Activated CD4-positive, alpha-beta T cell treated with anti-CD3 and anti-CD28 coated beads for 36 hours (primary cell): ENCODE results near the gene MKS1. TPM values are rescaled to one million over a fixed set of nuclear protein-coding genes. Genes with fewer than 3 reads are reported as not detected.

Experiments used
- ATAC-seq: fragments of 200-7000 bp; cut with Tn5 transposase; one replicate; pipeline ENCODE4 v1.10.0; 2021; ENCODE audit warnings: mild to moderate bottlenecking, moderate library complexity
- CTCF ChIA-PET: fragments of 350-600 bp; sonication (Branson Sonifier 250); formaldehyde crosslinking; loops from one replicate; lab custom pipeline; 2021; ENCODE audit warnings: antibody characterized with exemption; lab: Charles Lee
- POLR2A ChIA-PET: fragments of 350-600 bp; sonication (Branson Sonifier 250); formaldehyde crosslinking; loops from one replicate; lab custom pipeline; 2021; ENCODE audit warnings: antibody characterized with exemption, inconsistent platforms; lab: Charles Lee
- DNase-seq: peaks from one replicate; pipeline ENCODE4 v3.0.0-alpha.2; 2020
- H3K27ac Mint-ChIP-seq: one replicate; pipeline ENCODE4 v1.8.0; 2021; ENCODE audit warnings: mixed read lengths
- H3K27me3 Mint-ChIP-seq: one replicate; pipeline ENCODE4 v1.8.0; 2021; ENCODE audit warnings: mixed read lengths
- H3K36me3 Mint-ChIP-seq: one replicate; pipeline ENCODE4 v1.8.0; 2021; ENCODE audit warnings: low read depth, mixed read lengths
- H3K4me1 Mint-ChIP-seq: one replicate; pipeline ENCODE4 v1.8.0; 2021; ENCODE audit warnings: mixed read lengths
- H3K4me3 Mint-ChIP-seq: one replicate; pipeline ENCODE4 v1.8.0; 2021; ENCODE audit warnings: mild to moderate bottlenecking, moderate library complexity, mixed read lengths
- H3K9me3 Mint-ChIP-seq: one replicate; pipeline ENCODE4 v1.8.0; 2021; ENCODE audit warnings: low read depth, mixed read lengths
- intact Hi-C, 2 experiments: fragments of 100-400 bp; cut with DNase I in 1 of 2; cut with micrococcal nuclease in 1 of 2; formaldehyde crosslinking; loops; one replicate each; pipeline versions ENCODE4 v1.14.2 to v1.15.1; 2022 to 2024; cut with DNase I, micrococcal nuclease
- total RNA-seq, 2 experiments: library from RNA; stranded (reverse); gene quantifications; one replicate each; pipeline ENCODE4 v1.2.3, GENCODE V29; 2021

Gene MKS1
- total RNA-seq, 2 experiments from 2014 or later: 20.4 to 22.5 TPM

DNA sequence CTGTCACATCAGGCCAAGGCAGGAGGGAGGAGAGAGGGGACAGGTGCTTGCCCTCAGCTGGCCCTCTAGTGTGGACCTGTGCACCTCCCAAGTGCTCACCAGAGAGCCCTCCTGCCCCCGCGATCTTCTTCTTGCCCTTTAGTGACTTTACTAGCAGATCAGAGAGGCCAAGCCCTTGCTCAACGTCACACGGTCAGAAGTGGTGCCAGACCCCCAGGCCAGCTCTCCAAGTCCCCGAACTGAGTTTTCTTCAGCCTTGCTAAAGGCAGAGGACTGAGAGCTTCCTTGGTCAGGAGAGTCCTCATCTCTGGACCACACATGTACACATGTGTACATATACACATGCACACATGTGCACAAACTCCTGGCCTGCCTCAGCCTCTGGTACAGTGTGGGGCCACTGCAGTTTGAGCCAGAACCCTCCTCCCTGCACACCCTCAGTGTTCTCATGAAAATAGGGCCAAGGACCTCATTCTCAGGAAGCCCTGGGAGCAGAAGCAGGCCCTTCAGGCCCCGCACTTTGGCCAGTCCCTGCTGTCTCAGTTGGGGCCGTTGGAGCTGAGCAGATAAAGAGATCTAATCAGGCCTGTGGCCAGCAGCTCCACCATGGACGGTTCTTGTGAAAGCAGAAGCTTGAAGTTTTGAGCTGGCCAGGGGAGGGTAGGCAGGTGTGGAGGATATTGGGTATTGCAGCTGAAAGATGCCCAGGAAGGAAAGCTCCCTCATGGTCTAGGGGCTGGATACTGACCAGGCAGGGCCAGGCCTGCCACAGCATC is 33.9 kb downstream of the MKS1 start:
- ChIA-PET POLR2A (no interaction called here), CTCF (interaction anchor here (1.1 to 1.2 kb wide), 4 partner anchors 13 to 53 kb away, joined by 3 to 4 read pairs (median 4); partner anchors contain the start of gene LPO)
- no peak overlapping the region for H3K27ac Mint-ChIP-seq
- peaks cover 2% of the 10 kb centered on the region for H3K27me3 Mint-ChIP-seq
- no peaks in the 10 kb centered on the region for H3K36me3 Mint-ChIP-seq
- DNase-seq (no peak), ATAC-seq (no peak)
- H3K9me3 Mint-ChIP-seq: no peaks in the 10 kb centered on the region
- H3K4me3 Mint-ChIP-seq: no peak overlapping the region
- H3K4me1 Mint-ChIP-seq: no peaks in the 10 kb centered on the region
- intact Hi-C loops: no loop called here

DNA sequence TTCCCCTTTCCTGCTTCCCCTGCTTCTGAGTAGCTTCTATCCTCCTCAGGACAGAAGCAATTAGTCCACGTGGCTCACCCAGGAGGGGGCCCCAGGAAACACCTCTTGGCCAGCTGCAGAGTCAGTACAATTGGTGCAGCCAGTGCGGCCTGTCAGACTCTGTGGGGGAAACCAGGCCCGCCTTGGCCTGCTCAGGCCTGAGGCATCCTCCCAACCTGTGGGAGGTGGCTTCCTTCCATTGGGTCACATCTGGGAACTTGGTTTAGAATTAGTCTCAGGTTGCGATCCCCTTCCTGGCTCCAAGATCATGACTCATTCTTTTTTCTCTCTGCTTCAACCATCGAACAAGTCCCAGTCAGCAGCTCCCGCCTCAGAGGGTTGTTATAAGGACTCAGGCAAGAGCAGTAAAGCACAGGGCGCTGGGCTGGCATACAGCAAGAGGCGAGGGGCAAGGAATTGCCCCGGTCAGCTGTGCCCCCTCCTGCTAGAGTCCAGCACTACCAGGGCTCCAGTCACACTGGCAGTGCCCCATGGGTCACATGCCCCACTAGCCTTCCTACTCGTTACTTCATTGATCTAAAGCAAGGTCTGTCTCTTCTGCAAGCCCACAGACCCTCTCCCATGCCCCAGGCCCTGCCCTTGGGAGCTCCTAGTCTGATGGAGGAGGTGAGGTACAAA is 34.6 kb downstream of the MKS1 start:
- H3K9me3 Mint-ChIP-seq: no peaks in the 10 kb centered on the region
- ATAC-seq (no peak), DNase-seq (no peak)
- no peaks in the 10 kb centered on the region for H3K4me1 Mint-ChIP-seq
- CTCF ChIA-PET: interaction anchor here (1.1 kb wide), 1 partner anchor 15 kb away, joined by 3 read pairs; no protein-coding TSS in a partner anchor
- H3K27ac Mint-ChIP-seq: no peak overlapping the region
- no peaks in the 10 kb centered on the region for H3K36me3 Mint-ChIP-seq
- intact Hi-C loops: no loop called here
- H3K4me3 Mint-ChIP-seq: no peak overlapping the region
- POLR2A ChIA-PET: no interaction called here
- peaks cover 2% of the 10 kb centered on the region for H3K27me3 Mint-ChIP-seq

DNA sequence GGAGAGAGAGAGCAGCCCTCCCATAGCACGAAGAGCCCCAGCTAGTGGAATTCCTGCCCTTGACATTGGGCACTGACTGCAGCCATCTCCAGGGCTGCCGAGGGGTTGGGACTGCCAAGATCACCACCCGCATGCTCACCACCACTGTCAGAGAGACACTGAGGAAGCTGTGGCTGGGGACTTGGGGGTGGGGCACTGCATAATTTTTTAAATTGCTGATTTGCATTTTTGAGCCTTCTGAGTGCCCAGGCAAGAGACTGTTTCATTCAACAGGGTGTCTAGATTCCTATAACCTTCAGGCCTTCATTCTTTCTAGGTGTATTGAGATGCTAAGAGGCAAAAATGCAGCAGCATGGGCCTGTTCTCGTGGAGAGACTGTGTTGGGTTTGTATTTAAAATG is 35.5 kb downstream of the MKS1 start:
- Mint-ChIP-seq H3K27me3 (peaks cover 2% of the 10 kb centered on the region), H3K27ac (no peak overlapping the region), H3K36me3 (no peaks in the 10 kb centered on the region), H3K4me1 (no peaks in the 10 kb centered on the region), H3K9me3 (no peaks in the 10 kb centered on the region), H3K4me3 (no peak overlapping the region)
- intact Hi-C loops: no loop called here
- CTCF ChIA-PET: no interaction called here
- ATAC-seq: no peak
- POLR2A ChIA-PET: no interaction called here
- no peak for DNase-seq

GRCh38 chr17:58181796-58182195 is 37.3 kb downstream of the MKS1 start:
- Mint-ChIP-seq H3K4me1 (no peaks in the 10 kb centered on the region), H3K36me3 (no peaks in the 10 kb centered on the region), H3K9me3 (no peaks in the 10 kb centered on the region), H3K27ac (no peak overlapping the region), H3K4me3 (no peak overlapping the region), H3K27me3 (no peaks in the 10 kb centered on the region)
- ATAC-seq (no peak), DNase-seq (no peak)
- POLR2A ChIA-PET: no interaction called here
- intact Hi-C loops: no loop called here
- CTCF ChIA-PET: interaction anchor here (0.6 to 1.0 kb wide), 2 partner anchors 19 to 179 kb away, joined by 3 to 4 read pairs; no protein-coding TSS in a partner anchor

GRCh38 chr17:58176200-58176599 is 42.9 kb downstream of the MKS1 start:
- Mint-ChIP-seq H3K4me1 (peaks cover 14% of the 10 kb centered on the region), H3K27me3 (no peaks in the 10 kb centered on the region), H3K27ac (no peak overlapping the region), H3K9me3 (no peaks in the 10 kb centered on the region), H3K4me3 (no peak overlapping the region), H3K36me3 (no peaks in the 10 kb centered on the region)
- ChIA-PET CTCF (interaction anchor here (0.6 kb wide), 1 partner anchor 53 kb away, joined by 4 read pairs; no protein-coding TSS in a partner anchor), POLR2A (no interaction called here)
- DNase-seq: no peak
- ATAC-seq: no peak
- intact Hi-C loops: no loop called here

DNA sequence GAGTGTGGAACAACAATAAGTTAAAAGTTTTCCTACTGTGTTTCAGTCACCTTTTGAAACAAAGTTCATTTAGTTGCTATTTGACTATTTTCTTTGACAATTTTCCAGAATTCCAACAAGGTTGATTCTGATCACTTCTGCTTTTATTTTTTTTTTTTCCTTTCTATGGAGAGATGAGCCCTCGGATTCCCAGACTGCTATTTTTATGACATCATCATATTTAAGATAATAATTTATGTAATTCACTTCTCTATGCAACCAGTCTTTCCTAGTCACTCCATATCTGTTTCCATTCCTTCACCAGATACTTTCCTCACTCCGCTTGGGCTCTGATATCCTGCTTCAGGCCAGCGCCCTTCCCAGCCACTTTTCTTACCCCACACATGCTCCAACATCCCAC is 44.2 kb downstream of the MKS1 start:
- Mint-ChIP-seq H3K36me3 (no peaks in the 10 kb centered on the region), H3K9me3 (no peaks in the 10 kb centered on the region), H3K27ac (no peak overlapping the region), H3K4me3 (no peak overlapping the region), H3K4me1 (peaks cover 26% of the 10 kb centered on the region), H3K27me3 (no peaks in the 10 kb centered on the region)
- intact Hi-C loops: no loop called here
- no peak for DNase-seq
- no peak for ATAC-seq
- ChIA-PET CTCF (interaction anchor here (0.6 kb wide), 2 partner anchors 74 to 381 kb away, joined by 3 to 4 read pairs; no protein-coding TSS in a partner anchor), POLR2A (no interaction called here)

- ATAC-seq (peak; percentile 96), DNase-seq (peak; percentile 56)
- intact Hi-C loops: loop anchor here (1.0 to 2.0 kb wide), 4 partner anchors 50 to 314 kb away; partner anchors contain the start of gene SRSF1 (in 1 of the 2)
- H3K27me3 Mint-ChIP-seq: no peaks in the 10 kb centered on the region
- no peak overlapping the region for H3K4me3 Mint-ChIP-seq
- no peaks in the 10 kb centered on the region for H3K36me3 Mint-ChIP-seq
- H3K4me1 Mint-ChIP-seq: peaks cover 40% of the 10 kb centered on the region
- ChIA-PET CTCF (interaction anchor here (0.7 to 2.6 kb wide), 27 partner anchors 10 to 389 kb away, joined by 3 to 19 read pairs (median 4); partner anchors contain the start of gene SRSF1), POLR2A (no interaction called here)
- H3K9me3 Mint-ChIP-seq: no peaks in the 10 kb centered on the region
- peak overlapping the region; percentile 38 for H3K27ac Mint-ChIP-seq
Observed at GRCh38 chr17:58172369-58173071, 46.5 kb downstream of the MKS1 start.

GRCh38 chr17:58170622-58171021 is 48.4 kb downstream of the MKS1 start:
- Mint-ChIP-seq H3K27me3 (no peaks in the 10 kb centered on the region), H3K4me3 (no peak overlapping the region), H3K36me3 (no peaks in the 10 kb centered on the region), H3K27ac (peak overlapping the region; percentile 78), H3K9me3 (no peaks in the 10 kb centered on the region), H3K4me1 (peaks cover 44% of the 10 kb centered on the region)
- ChIA-PET POLR2A (interaction anchor here (0.7 kb wide), 1 partner anchor 163 kb away, joined by 3 read pairs; no protein-coding TSS in a partner anchor), CTCF (interaction anchor here (0.7 to 2.5 kb wide), 7 partner anchors 10 to 179 kb away, joined by 3 to 10 read pairs (median 5); partner anchors contain the start of gene MKS1)
- no peak for DNase-seq
- ATAC-seq: no peak
- intact Hi-C loops: no loop called here

DNA sequence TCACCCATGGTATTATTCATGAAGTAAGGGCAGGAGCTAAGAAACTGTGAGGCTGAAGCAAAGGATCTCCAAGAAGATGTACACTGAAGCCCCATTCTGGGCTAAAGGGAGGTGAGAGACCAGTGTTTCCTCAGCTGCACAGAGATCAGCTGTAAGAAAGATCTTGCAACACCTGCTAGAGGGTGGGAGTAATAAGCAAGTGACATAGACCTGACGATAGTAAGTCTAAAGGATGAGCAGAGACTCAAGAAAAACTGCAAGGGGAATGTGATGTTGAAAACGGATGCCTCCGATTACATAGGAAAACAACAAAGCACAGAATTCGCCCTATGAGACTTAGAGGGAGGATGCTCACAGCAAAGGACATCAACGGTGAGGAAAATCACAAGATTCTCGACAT is 52.4 kb downstream of the MKS1 start, which contains the start of gene OR4D2:
OR4D2 (plus strand) TSS at position 301 of the 400 bp plus-strand sequence. CDS start 2,674 bp downstream, outside the sequence.
- Mint-ChIP-seq H3K27ac (no peak within 1 kb of the TSS), H3K4me1 (peaks cover 38% of the 10 kb centered on the region), H3K36me3 (no peaks in the 10 kb centered on the region), H3K4me3 (no peak within 1 kb of the TSS), H3K9me3 (no peaks in the 10 kb centered on the region), H3K27me3 (no peaks in the 10 kb centered on the region)
- intact Hi-C loops: no loop called here
- ChIA-PET POLR2A (no interaction called here), CTCF (no interaction called here)
- ATAC-seq (no peak), DNase-seq (no peak)

- H3K9me3 Mint-ChIP-seq: no peaks in the 10 kb centered on the region
- DNase-seq (no peak), ATAC-seq (no peak)
- no peaks in the 10 kb centered on the region for H3K36me3 Mint-ChIP-seq
- H3K27ac Mint-ChIP-seq: no peak overlapping the region
- intact Hi-C loops: no loop called here
- POLR2A ChIA-PET: no interaction called here
- no peaks in the 10 kb centered on the region for H3K27me3 Mint-ChIP-seq
- CTCF ChIA-PET: interaction anchor here (0.6 to 1.6 kb wide), 4 partner anchors 34 to 922 kb away, joined by 3 to 6 read pairs (median 4); no protein-coding TSS in a partner anchor
- peaks cover 32% of the 10 kb centered on the region for H3K4me1 Mint-ChIP-seq
- H3K4me3 Mint-ChIP-seq: no peak overlapping the region
Observed at GRCh38 chr17:58165981-58166380, 53.1 kb downstream of the MKS1 start.

DNA sequence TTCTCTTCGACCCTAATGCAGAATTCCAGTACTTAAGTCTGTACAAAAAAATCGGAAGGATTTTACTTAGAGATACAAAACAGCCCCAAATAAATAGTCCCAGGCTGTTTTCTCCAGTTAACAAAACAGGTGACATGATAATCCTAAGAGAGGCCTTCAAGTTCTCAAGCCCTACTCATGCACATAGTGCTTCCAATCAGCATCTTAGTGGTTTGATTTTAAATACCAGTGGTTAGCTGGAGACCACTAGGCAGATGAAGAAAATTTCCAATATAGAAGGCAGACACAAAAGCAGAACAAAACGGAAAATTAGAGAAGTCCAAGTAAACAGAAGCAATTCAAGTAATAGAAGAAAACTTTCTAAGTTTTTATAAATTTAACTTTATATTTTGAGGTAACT is 57.5 kb downstream of the MKS1 start:
- H3K27me3 Mint-ChIP-seq: no peaks in the 10 kb centered on the region
- no peaks in the 10 kb centered on the region for H3K36me3 Mint-ChIP-seq
- ChIA-PET CTCF (interaction anchor here (4.5 kb wide), 1 partner anchor 11 kb away, joined by 14 read pairs; no protein-coding TSS in a partner anchor), POLR2A (no interaction called here)
- H3K4me3 Mint-ChIP-seq: no peak overlapping the region
- peaks cover 14% of the 10 kb centered on the region for H3K4me1 Mint-ChIP-seq
- H3K27ac Mint-ChIP-seq: no peak overlapping the region
- no peaks in the 10 kb centered on the region for H3K9me3 Mint-ChIP-seq
- DNase-seq: no peak
- intact Hi-C loops: no loop called here
- no peak for ATAC-seq
